Measurements from ENCODE around the gene UNC5B.

DNA sequence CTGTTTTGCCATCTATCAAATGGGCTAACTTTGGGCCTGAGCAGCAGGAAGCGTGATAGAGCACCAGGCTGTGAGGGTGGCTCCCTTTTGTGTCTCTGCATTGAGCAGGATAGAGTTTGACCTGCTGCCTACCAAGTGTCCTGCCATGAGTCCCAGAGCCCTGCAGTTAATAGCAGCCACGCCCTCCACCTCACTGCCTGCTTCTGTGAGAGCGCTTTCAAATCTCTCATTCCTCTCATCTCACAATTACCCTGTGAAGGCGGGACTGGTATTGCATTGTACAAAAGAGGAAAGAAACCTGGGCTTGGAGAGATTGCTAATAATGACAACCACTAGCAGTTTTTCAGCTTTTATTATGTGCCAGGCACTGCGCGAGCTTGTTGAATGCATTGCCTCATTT is 39.9 kb downstream of the UNC5B start:
- TF ChIP-seq, protein P1, sequence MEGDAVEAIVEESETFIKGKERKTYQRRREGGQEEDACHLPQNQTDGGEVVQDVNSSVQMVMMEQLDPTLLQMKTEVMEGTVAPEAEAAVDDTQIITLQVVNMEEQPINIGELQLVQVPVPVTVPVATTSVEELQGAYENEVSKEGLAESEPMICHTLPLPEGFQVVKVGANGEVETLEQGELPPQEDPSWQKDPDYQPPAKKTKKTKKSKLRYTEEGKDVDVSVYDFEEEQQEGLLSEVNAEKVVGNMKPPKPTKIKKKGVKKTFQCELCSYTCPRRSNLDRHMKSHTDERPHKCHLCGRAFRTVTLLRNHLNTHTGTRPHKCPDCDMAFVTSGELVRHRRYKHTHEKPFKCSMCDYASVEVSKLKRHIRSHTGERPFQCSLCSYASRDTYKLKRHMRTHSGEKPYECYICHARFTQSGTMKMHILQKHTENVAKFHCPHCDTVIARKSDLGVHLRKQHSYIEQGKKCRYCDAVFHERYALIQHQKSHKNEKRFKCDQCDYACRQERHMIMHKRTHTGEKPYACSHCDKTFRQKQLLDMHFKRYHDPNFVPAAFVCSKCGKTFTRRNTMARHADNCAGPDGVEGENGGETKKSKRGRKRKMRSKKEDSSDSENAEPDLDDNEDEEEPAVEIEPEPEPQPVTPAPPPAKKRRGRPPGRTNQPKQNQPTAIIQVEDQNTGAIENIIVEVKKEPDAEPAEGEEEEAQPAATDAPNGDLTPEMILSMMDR (IDR thresholded peaks at IDR 0.05) = no peak
- no peak for TF ChIP-seq POLR2A (IDR thresholded peaks at IDR 0.05)
- no peak for TF ChIP-seq POLR2AphosphoS5 (IDR thresholded peaks at IDR 0.05)
- TF ChIP-seq EP300 (IDR thresholded peaks at IDR 0.05) = no peak

Measured in sigmoid colon (tissue), 4 donors.